SK-MEL-5 (cell line): ENCODE measurements around the gene CXCL12. TPM values are rescaled to one million over a fixed set of nuclear protein-coding genes. Genes with fewer than 3 reads are reported as not detected.

ENCODE experiments used
- DNase-seq: peaks from one replicate; pipeline ENCODE4 v3.0.0-alpha.2; 2016; ENCODE audit warnings: low read depth, low spot score
- in situ Hi-C: cut with HindIII; loops from 2 replicates; pipeline ENCODE4 v1.10.0; 2016; ENCODE audit warnings: low sequenced_read_pairs, high pct_unique_total_duplicates, low pct_unique_long_range_greater_than_20kb
- total RNA-seq: library from RNA; depleted of rRNA; stranded (reverse); fragments of >200 nt; shearing (Covaris generic); gene quantifications from 2 replicates; pipeline ENCODE4 v1.2.3, GENCODE V29; 2014

Gene CXCL12
- total RNA-seq, 1 experiment from 2014 or later, result 0.37 TPM

- no peak for DNase-seq
- in situ Hi-C loops, result no loop called here
Observed at GRCh38 chr10:44404741-44405437, 20.0 kb upstream of the CXCL12 start.

- DNase-seq, result no peak
- in situ Hi-C loops, result no loop called here
Observed at GRCh38 chr10:44402465-44403195, 17.7 kb upstream of the CXCL12 start.

- DNase-seq, result no peak
- in situ Hi-C loops, result no loop called here
Observed at GRCh38 chr10:44400541-44400940, 15.6 kb upstream of the CXCL12 start.

GRCh38 chr10:44399659-44400451 is 15.0 kb upstream of the CXCL12 start:
- DNase-seq, result no peak
- in situ Hi-C loops, result no loop called here

- no peak for DNase-seq
- in situ Hi-C loops, result no loop called here
Observed at GRCh38 chr10:44398747-44399658, 14.1 kb upstream of the CXCL12 start.

- in situ Hi-C loops, result no loop called here
Observed at GRCh38 chr10:44398271-44398670, 13.4 kb upstream of the CXCL12 start.

GRCh38 chr10:44397476-44398225 is 12.8 kb upstream of the CXCL12 start:
- in situ Hi-C loops, result no loop called here

More at GRCh38 chr10:44398271-44398670, 13.4 kb upstream of the CXCL12 start:
- no peak for DNase-seq

GRCh38 chr10:44396671-44397191 is 11.8 kb upstream of the CXCL12 start:
- DNase-seq, result no peak
- in situ Hi-C loops, result no loop called here

More at GRCh38 chr10:44397476-44398225, 12.8 kb upstream of the CXCL12 start:
- no peak for DNase-seq

GRCh38 chr10:44395902-44396670 is 11.2 kb upstream of the CXCL12 start:
- in situ Hi-C loops, result no loop called here

GRCh38 chr10:44395396-44395795 is 10.5 kb upstream of the CXCL12 start:
- no peak for DNase-seq
- in situ Hi-C loops, result no loop called here

More at GRCh38 chr10:44395902-44396670, 11.2 kb upstream of the CXCL12 start:
- no peak for DNase-seq

GRCh38 chr10:44394696-44395381 is 9.9 kb upstream of the CXCL12 start:
- in situ Hi-C loops, result no loop called here
- no peak for DNase-seq

- in situ Hi-C loops, result no loop called here
- DNase-seq, result no peak
Observed at GRCh38 chr10:44393834-44394547, 9.1 kb upstream of the CXCL12 start.

GRCh38 chr10:44393051-44393630 is 8.2 kb upstream of the CXCL12 start:
- no peak for DNase-seq
- in situ Hi-C loops, result no loop called here

- in situ Hi-C loops, result no loop called here
- no peak for DNase-seq
Observed at GRCh38 chr10:44392420-44392819, 7.5 kb upstream of the CXCL12 start.
